HEK293 (cell line): ENCODE measurements around the gene TCF7L2.

Source experiments
- CTCF ChIA-PET: fragments of 350-600 bp; formaldehyde crosslinking; extraction: SDS; loops from one replicate; lab custom pipeline; 2021; ENCODE audit warnings: antibody characterized with exemption; lab: Yijun Ruan, JAX
- POLR2A ChIA-PET: fragments of 300-600 bp; formaldehyde crosslinking; extraction: SDS; loops from one replicate; lab custom pipeline; 2020; ENCODE audit warnings: antibody characterized with exemption, inconsistent platforms; lab: Yijun Ruan, JAX
- H3K27ac ChIP-seq: fragments of 200-500 bp; sonication (Bioruptor generic); 2 replicates; pipeline ENCODE4 v1.5.1; 2014; ENCODE audit warnings: low read depth, low read length, control low read depth, inconsistent platforms; ENCODE audit errors: extremely low read depth
- H3K36me3 ChIP-seq, 2 experiments: fragments of 200-500 bp in 1 of 2; sonication (Bioruptor generic) in 1 of 2; 1 replicate in 1 of 2; 2 replicates in 1 of 2; pipeline ENCODE4 v1.5.1; 2014 to 2017; ENCODE audit warnings: inconsistent platforms in 2 of 2, low read length in 2 of 2; ENCODE audit not compliant: control insufficient read depth in 2 of 2, insufficient read depth in 1 of 2
- H3K4me1 ChIP-seq: fragments of 200-500 bp; sonication (Bioruptor generic); 2 replicates; pipeline ENCODE4 v1.5.1; 2014; ENCODE audit warnings: mild to moderate bottlenecking, low read length, inconsistent platforms; ENCODE audit not compliant: control insufficient read depth, insufficient read depth
- H3K4me3 ChIP-seq: 2 replicates; pipeline ENCODE4 v1.5.1; 2011; ENCODE audit warnings: low read depth, mild to moderate bottlenecking, control low read depth, low read length, moderate library complexity
- H3K9me3 ChIP-seq: fragments of 200-500 bp; sonication (Bioruptor generic); 2 replicates; pipeline ENCODE4 v1.5.1; 2014; ENCODE audit warnings: low read depth, low read length, inconsistent platforms; ENCODE audit not compliant: control insufficient read depth, insufficient read depth
- EGR2 ChIP-seq: fragments of 450-650 bp; formaldehyde crosslinking; IDR thresholded peaks from 2 replicates; pipeline ENCODE4 v1.5.1; 2016; ENCODE audit warnings: low read depth, missing biosample characterization, missing genetic modification characterization
- IKZF3 ChIP-seq: fragments of 450-650 bp; IDR thresholded peaks from 2 replicates; pipeline ENCODE4 v1.5.0; 2018; ENCODE audit warnings: missing biosample characterization, mild to moderate bottlenecking, missing genetic modification characterization, moderate library complexity
- KLF1 ChIP-seq: fragments of 450-650 bp; formaldehyde crosslinking; IDR thresholded peaks from 2 replicates; pipeline ENCODE4 v1.5.1; 2016; ENCODE audit warnings: missing biosample characterization, missing genetic modification characterization
- PATZ1 ChIP-seq: fragments of 450-650 bp; formaldehyde crosslinking; IDR thresholded peaks from 2 replicates; pipeline ENCODE4 v1.5.1; 2016; ENCODE audit warnings: missing biosample characterization, missing genetic modification characterization
- PRDM1 ChIP-seq: fragments of 450-650 bp; formaldehyde crosslinking; IDR thresholded peaks from 2 replicates; pipeline ENCODE4; 2016; ENCODE audit warnings: missing biosample characterization, missing genetic modification characterization
- SETDB1 ChIP-seq: IDR thresholded peaks from one replicate; pipeline ENCODE4 v1.6.1; 2017; ENCODE audit warnings: mild to moderate bottlenecking, low read length, moderate library complexity, mixed read lengths; ENCODE audit not compliant: insufficient read length
- YY2 ChIP-seq: fragments of 450-650 bp; formaldehyde crosslinking; IDR thresholded peaks from 2 replicates; pipeline ENCODE4 v1.5.1; 2016; ENCODE audit warnings: missing biosample characterization, missing genetic modification characterization
- ZBTB44 ChIP-seq: fragments of 450-650 bp; IDR thresholded peaks from 2 replicates; pipeline ENCODE4 v1.5.1; 2018; ENCODE audit warnings: missing biosample characterization, mild to moderate bottlenecking, missing genetic modification characterization
- ZFHX2 ChIP-seq: fragments of 450-650 bp; formaldehyde crosslinking; conservative IDR thresholded peaks from 2 replicates; pipeline ENCODE4 v1.5.1; 2016; ENCODE audit warnings: missing biosample characterization, missing genetic modification characterization
- ZNF112 ChIP-seq: fragments of 450-650 bp; formaldehyde crosslinking; IDR thresholded peaks from 2 replicates; pipeline ENCODE4 v1.5.0; 2017; ENCODE audit warnings: missing biosample characterization, missing genetic modification characterization
- ZNF274 ChIP-seq, 2 experiments: fragments of 200-500 bp in 1 of 2; fragments of 450-650 bp in 1 of 2; sonication (Bioruptor generic) in 1 of 2; formaldehyde crosslinking in 1 of 2; IDR thresholded peaks; 2 replicates each; pipeline versions ENCODE4 v1.5.1 to v1.6.1; 2014 to 2016; ENCODE audit warnings: borderline replicate concordance in 1 of 2, inconsistent platforms in 1 of 2, low read length in 1 of 2, missing biosample characterization in 1 of 2, missing genetic modification characterization in 1 of 2
- ZNF311 ChIP-seq: fragments of 450-650 bp; formaldehyde crosslinking; IDR thresholded peaks from 2 replicates; pipeline ENCODE4 v1.5.1; 2017; ENCODE audit warnings: missing biosample characterization, missing genetic modification characterization, borderline replicate concordance
- ZNF350 ChIP-seq: fragments of 450-650 bp; formaldehyde crosslinking; IDR thresholded peaks from 2 replicates; pipeline ENCODE4 v1.5.0; 2017; ENCODE audit warnings: missing biosample characterization, mild to moderate bottlenecking, missing genetic modification characterization
- ZNF449 ChIP-seq: fragments of 450-650 bp; formaldehyde crosslinking; IDR thresholded peaks from 2 replicates; pipeline ENCODE4 v1.5.1; 2017; ENCODE audit warnings: missing biosample characterization, mild to moderate bottlenecking, missing genetic modification characterization, moderate library complexity
- ZNF501 ChIP-seq: fragments of 450-650 bp; formaldehyde crosslinking; IDR thresholded peaks from 2 replicates; pipeline ENCODE4 v1.5.1; 2016; ENCODE audit warnings: missing biosample characterization, missing genetic modification characterization
- ZNF544 ChIP-seq: fragments of 450-650 bp; formaldehyde crosslinking; IDR thresholded peaks from 2 replicates; pipeline ENCODE4 v1.5.0; 2017; ENCODE audit warnings: missing biosample characterization, missing genetic modification characterization
- ZNF600 ChIP-seq: fragments of 450-650 bp; formaldehyde crosslinking; IDR thresholded peaks from 2 replicates; pipeline ENCODE4 v1.5.1; 2016; ENCODE audit warnings: missing biosample characterization, missing genetic modification characterization
- ZNF645 ChIP-seq: fragments of 450-650 bp; formaldehyde crosslinking; IDR thresholded peaks from 2 replicates; pipeline ENCODE4; 2016; ENCODE audit warnings: missing biosample characterization, missing genetic modification characterization
- ZNF707 ChIP-seq: fragments of 450-650 bp; formaldehyde crosslinking; IDR thresholded peaks from 2 replicates; pipeline ENCODE4 v1.5.1; 2016; ENCODE audit warnings: missing biosample characterization, missing genetic modification characterization
- ZNF768 ChIP-seq: fragments of 450-650 bp; formaldehyde crosslinking; IDR thresholded peaks from 2 replicates; pipeline ENCODE4 v1.5.1; 2018; ENCODE audit warnings: missing biosample characterization, mild to moderate bottlenecking, missing genetic modification characterization
- ZNF830 ChIP-seq: fragments of 450-650 bp; IDR thresholded peaks from 2 replicates; pipeline ENCODE4 v1.5.0; 2018; ENCODE audit warnings: missing biosample characterization, missing genetic modification characterization, low read depth, mild to moderate bottlenecking, moderate library complexity

Gene TCF7L2

GRCh38 chr10:112960151-112960681 lies 10.2 kb downstream of the TCF7L2 start:
- no peaks in the 10 kb centered on the region for H3K36me3 ChIP-seq
- H3K4me1 ChIP-seq = peaks cover 60% of the 10 kb centered on the region
- no peak overlapping the region for H3K4me3 ChIP-seq
- no peaks in the 10 kb centered on the region for H3K9me3 ChIP-seq
- ChIA-PET CTCF (interaction anchor here (0.6 to 1.9 kb wide), 3 partner anchors 92 to 107 kb away, joined by 3 to 7 read pairs (median 3); no protein-coding TSS in a partner anchor), POLR2A (interaction anchor here (1.1 to 2.4 kb wide), 3 partner anchors 10 to 113 kb away, joined by 6 to 11 read pairs (median 6); partner anchors contain the start of gene TCF7L2)
- TF ChIP-seq ZNF768 (tag by site-specific recombination) (no peak), ZNF707 (tag by site-specific recombination) (no peak), SETDB1 (no peak), YY2 (tag by site-specific recombination) (no peak), IKZF3 (tag by site-specific recombination) (no peak), ZNF311 (tag by site-specific recombination) (no peak), ZFHX2 (tag by site-specific recombination) (no peak), ZNF274 (IDR thresholded peaks at IDR 0.05; ENCODE audit: low read length) (no peak), ZNF274 (tag by site-specific recombination; IDR thresholded peaks at IDR 0.05; ENCODE audit: borderline replicate concordance) (no peak), ZNF112 (tag by site-specific recombination) (no peak)
- TF ChIP-seq, all 188 proteins: peak for 0
- H3K27ac ChIP-seq = peak overlapping the region; percentile 83; the same call in 1 of the 2 replicates

GRCh38 chr10:112961609-112962008 lies 11.6 kb downstream of the TCF7L2 start:
- TF ChIP-seq EGR2 (tag by site-specific recombination) = peak; percentile 69
- TF ChIP-seq KLF1 (tag by site-specific recombination) = 0 out of 2 replicates have a peak, but pooled peaks have one; percentile 27
- TF ChIP-seq PRDM1 (tag by site-specific recombination) = peak; percentile 82
- TF ChIP-seq PATZ1 (tag by site-specific recombination) = peak; percentile 37; the same call in 1 of the 2 replicates
- TF ChIP-seq ZNF645 (tag by site-specific recombination) = no peak
- TF ChIP-seq ZFHX2 (tag by site-specific recombination) = peak; percentile 69
- Histone ChIP-seq H3K36me3 (no peaks in the 10 kb centered on the region; a peak in 1 of 3 replicates), H3K27ac (no peak overlapping the region), H3K4me1 (peaks cover 70% of the 10 kb centered on the region), H3K9me3 (no peaks in the 10 kb centered on the region), H3K4me3 (no peak overlapping the region)
- POLR2A ChIA-PET = interaction anchor here (0.6 to 0.7 kb wide), 2 partner anchors 46 to 514 kb away, joined by 3 to 5 read pairs; no protein-coding TSS in a partner anchor
- CTCF ChIA-PET = interaction anchor here (0.7 to 1.0 kb wide), 2 partner anchors 105 to 424 kb away, joined by 3 to 4 read pairs; no protein-coding TSS in a partner anchor

GRCh38 chr10:112962343-112962742 lies 12.3 kb downstream of the TCF7L2 start:
- Histone ChIP-seq H3K4me3 (no peak overlapping the region), H3K4me1 (peaks cover 64% of the 10 kb centered on the region), H3K27ac (no peak overlapping the region), H3K36me3 (peaks cover 0 to under 1% of the 10 kb centered on the region in 2 experiments; a peak in 1 of 3 replicates), H3K9me3 (no peaks in the 10 kb centered on the region)
- CTCF ChIA-PET = interaction anchor here (0.7 kb wide), 2 partner anchors 126 to 1953 kb away, joined by 3 read pairs; no protein-coding TSS in a partner anchor
- POLR2A ChIA-PET = no interaction called here
- TF ChIP-seq ZNF449 (tag by site-specific recombination) = no peak
- TF ChIP-seq ZNF600 (tag by site-specific recombination) = peak; percentile 66; the same call in 1 of the 2 replicates
- no peak for TF ChIP-seq ZNF830
- no peak for TF ChIP-seq ZNF350 (tag by site-specific recombination)
- no peak for TF ChIP-seq ZNF501
- TF ChIP-seq ZNF544 (tag by site-specific recombination) = no peak
- TF ChIP-seq PRDM1 (tag by site-specific recombination) = peak; percentile 68
- peak; percentile 52; the same call in 1 of the 2 replicates for TF ChIP-seq ZBTB44 (tag by site-specific recombination)
